ENCODE measurements around the gene ABCC3.

DNA sequence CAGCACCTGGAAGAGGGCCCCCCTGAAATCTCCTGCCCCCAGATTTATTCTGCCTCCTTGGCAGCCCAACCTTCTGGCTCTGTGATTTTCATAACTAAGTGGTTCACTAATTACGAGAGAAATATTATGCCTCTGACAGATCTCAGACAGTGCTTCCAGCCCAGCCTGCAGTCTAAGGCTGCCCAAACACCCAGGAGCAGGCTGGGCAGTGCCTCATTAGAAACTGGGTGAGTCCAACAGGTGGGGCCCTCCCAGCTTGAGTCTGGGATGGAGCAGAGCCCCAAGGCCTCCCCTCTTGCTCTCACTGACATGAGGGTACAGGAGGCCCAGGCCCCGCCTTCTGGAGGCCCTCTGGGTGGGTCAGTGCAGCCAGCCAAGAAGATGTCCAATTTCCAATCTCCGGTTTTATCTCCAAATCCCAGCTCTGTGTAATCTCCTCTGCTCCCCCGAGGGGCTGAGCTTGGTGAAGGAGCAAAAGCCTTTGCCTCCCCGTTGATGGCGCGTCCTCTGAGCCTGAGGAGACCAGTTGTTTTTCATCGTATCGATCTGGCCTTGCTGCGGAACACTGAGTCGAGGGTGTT is 20.1 kb upstream of the ABCC3 start:
- TF ChIP-seq, protein P1, sequence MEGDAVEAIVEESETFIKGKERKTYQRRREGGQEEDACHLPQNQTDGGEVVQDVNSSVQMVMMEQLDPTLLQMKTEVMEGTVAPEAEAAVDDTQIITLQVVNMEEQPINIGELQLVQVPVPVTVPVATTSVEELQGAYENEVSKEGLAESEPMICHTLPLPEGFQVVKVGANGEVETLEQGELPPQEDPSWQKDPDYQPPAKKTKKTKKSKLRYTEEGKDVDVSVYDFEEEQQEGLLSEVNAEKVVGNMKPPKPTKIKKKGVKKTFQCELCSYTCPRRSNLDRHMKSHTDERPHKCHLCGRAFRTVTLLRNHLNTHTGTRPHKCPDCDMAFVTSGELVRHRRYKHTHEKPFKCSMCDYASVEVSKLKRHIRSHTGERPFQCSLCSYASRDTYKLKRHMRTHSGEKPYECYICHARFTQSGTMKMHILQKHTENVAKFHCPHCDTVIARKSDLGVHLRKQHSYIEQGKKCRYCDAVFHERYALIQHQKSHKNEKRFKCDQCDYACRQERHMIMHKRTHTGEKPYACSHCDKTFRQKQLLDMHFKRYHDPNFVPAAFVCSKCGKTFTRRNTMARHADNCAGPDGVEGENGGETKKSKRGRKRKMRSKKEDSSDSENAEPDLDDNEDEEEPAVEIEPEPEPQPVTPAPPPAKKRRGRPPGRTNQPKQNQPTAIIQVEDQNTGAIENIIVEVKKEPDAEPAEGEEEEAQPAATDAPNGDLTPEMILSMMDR (IDR thresholded peaks at IDR 0.05; ENCODE audit: low read depth, low read length, poor library complexity, severe bottlenecking): no peak
- no peak for TF ChIP-seq EZH2phosphoT487 (IDR thresholded peaks at IDR 0.05; ENCODE audit: borderline replicate concordance, low read length)

Measured in DOHH2 (cell line).